ENCODE results near the gene RAB30. TPM values are rescaled to one million over a fixed set of nuclear protein-coding genes. Genes with fewer than 3 reads are reported as not detected.

RAB30 gene
- total RNA-seq, 2 experiments from 2014 or later: 76.2 to 79.2 TPM

- H3K27ac ChIP-seq (ENCODE audit: low read depth in 1 of 2, low read length in 2 of 2): no peak overlapping the region
These were observed 50.5 kb downstream of the RAB30 start for GRCh38 chr11:83020942-83021779.

GRCh38 chr11:83019888-83020579, 51.7 kb downstream of the RAB30 start:
- CTCF ChIA-PET: no interaction called here
- intact Hi-C loops (cut with DNase I, micrococcal nuclease): no loop called here
- H3K27ac ChIP-seq (ENCODE audit: low read depth in 1 of 2, low read length in 2 of 2): no peak overlapping the region

More at GRCh38 chr11:83020942-83021779, 50.5 kb downstream of the RAB30 start:
- H3K36me3 Mint-ChIP-seq (ENCODE audit: low read depth): no peaks in the 10 kb centered on the region
- Histone ChIP-seq H3K9me3 (ENCODE audit: control insufficient read depth in 1 of 2, insufficient read depth in 1 of 2, low read length in 2 of 2) (peaks cover 0 to 8% of the 10 kb centered on the region in 2 experiments), H3K4me3 (ENCODE audit: low read length) (no peak overlapping the region), H3K4me1 (ENCODE audit: insufficient read depth, low read length) (peaks cover 3% of the 10 kb centered on the region), H3K27me3 (ENCODE audit: control insufficient read depth in 1 of 2, insufficient read depth in 2 of 2, low read length in 2 of 2) (no peaks in the 10 kb centered on the region), H3K36me3 (ENCODE audit: insufficient read depth, low read length) (no peaks in the 10 kb centered on the region)
- peaks cover 29% of the 10 kb centered on the region for H3K4me1 Mint-ChIP-seq (ENCODE audit: low read depth)
- no peak overlapping the region for H3K27ac Mint-ChIP-seq
- ChIA-PET CTCF (no interaction called here), POLR2A (interaction anchor here (0.9 kb wide), 1 partner anchor 61 kb away, joined by 3 read pairs; no protein-coding TSS in a partner anchor)
- intact Hi-C loops (cut with DNase I, micrococcal nuclease): no loop called here
- DNase-seq (no peak), ATAC-seq (ENCODE audit: poor library complexity) (no peak)
- no peak for TF ChIP-seq CTCF (IDR thresholded peaks at IDR 0.05)
- H3K9me3 Mint-ChIP-seq: no peaks in the 10 kb centered on the region
- H3K4me3 Mint-ChIP-seq: no peak overlapping the region
- no peaks in the 10 kb centered on the region for H3K27me3 Mint-ChIP-seq

GRCh38 chr11:83014951-83015350, 56.7 kb downstream of the RAB30 start:
- Histone ChIP-seq H3K27me3 (ENCODE audit: control insufficient read depth in 1 of 2, insufficient read depth in 2 of 2, low read length in 2 of 2) (no peaks in the 10 kb centered on the region), H3K4me1 (ENCODE audit: insufficient read depth, low read length) (peaks cover 3% of the 10 kb centered on the region), H3K9me3 (ENCODE audit: control insufficient read depth in 1 of 2, insufficient read depth in 1 of 2, low read length in 2 of 2) (peaks cover 0 to 1% of the 10 kb centered on the region in 2 experiments), H3K27ac (ENCODE audit: low read depth in 1 of 2, low read length in 2 of 2) (no peak overlapping the region), H3K4me3 (ENCODE audit: low read length) (no peak overlapping the region), H3K36me3 (ENCODE audit: insufficient read depth, low read length) (no peaks in the 10 kb centered on the region)
- Mint-ChIP-seq H3K36me3 (ENCODE audit: low read depth) (no peaks in the 10 kb centered on the region), H3K9me3 (no peaks in the 10 kb centered on the region), H3K4me3 (no peak overlapping the region), H3K27ac (no peak overlapping the region), H3K4me1 (ENCODE audit: low read depth) (peaks cover 45% of the 10 kb centered on the region), H3K27me3 (no peaks in the 10 kb centered on the region)
- no peak for ATAC-seq (ENCODE audit: poor library complexity)
- no peak for TF ChIP-seq CTCF (IDR thresholded peaks at IDR 0.05)
- POLR2A ChIA-PET: no interaction called here
- CTCF ChIA-PET: no interaction called here
- no peak for DNase-seq
- intact Hi-C loops (cut with DNase I, micrococcal nuclease): no loop called here

More at GRCh38 chr11:83019888-83020579, 51.7 kb downstream of the RAB30 start:
- peaks cover 25% of the 10 kb centered on the region for H3K4me1 Mint-ChIP-seq (ENCODE audit: low read depth)
- H3K27ac Mint-ChIP-seq: no peak overlapping the region
- Histone ChIP-seq H3K4me3 (ENCODE audit: low read length) (no peak overlapping the region), H3K9me3 (ENCODE audit: control insufficient read depth in 1 of 2, insufficient read depth in 1 of 2, low read length in 2 of 2) (peaks cover 0 to 8% of the 10 kb centered on the region in 2 experiments), H3K36me3 (ENCODE audit: insufficient read depth, low read length) (no peaks in the 10 kb centered on the region), H3K27me3 (ENCODE audit: control insufficient read depth in 1 of 2, insufficient read depth in 2 of 2, low read length in 2 of 2) (no peaks in the 10 kb centered on the region), H3K4me1 (ENCODE audit: insufficient read depth, low read length) (peaks cover 3% of the 10 kb centered on the region)
- POLR2A ChIA-PET: interaction anchor here (0.6 to 0.9 kb wide), 2 partner anchors 16 to 60 kb away, joined by 3 read pairs; no protein-coding TSS in a partner anchor
- no peak for ATAC-seq (ENCODE audit: poor library complexity)
- TF ChIP-seq CTCF (IDR thresholded peaks at IDR 0.05): no peak
- no peak overlapping the region for H3K4me3 Mint-ChIP-seq
- no peaks in the 10 kb centered on the region for H3K9me3 Mint-ChIP-seq
- no peaks in the 10 kb centered on the region for H3K36me3 Mint-ChIP-seq (ENCODE audit: low read depth)
- DNase-seq: no peak
- H3K27me3 Mint-ChIP-seq: no peaks in the 10 kb centered on the region
